SU-DHL-6 (cell line): ENCODE results near the gene NCDN.

Experiments
- CTCF ChIP-seq: fragments of 200-600 bp; sonication (generic); IDR thresholded peaks from one replicate; pipeline ENCODE4 v1.5.1; 2017; ENCODE audit warnings: antibody characterized with exemption, mild to moderate bottlenecking, low read length, moderate library complexity; ENCODE audit not compliant: insufficient read depth, poor library complexity, severe bottlenecking
- EZH2phosphoT487 ChIP-seq: fragments of 200-600 bp; sonication (generic), shearing (Covaris generic); conservative IDR thresholded peaks from 2 replicates; pipeline ENCODE4 v1.6.1; 2018; ENCODE audit warnings: mild to moderate bottlenecking, antibody characterized with exemption, low read length, moderate library complexity, mixed read lengths

GRCh38 chr1:35580949-35581388 lies 23.4 kb downstream of the NCDN start:
- TF ChIP-seq CTCF = no peak
- no peak for TF ChIP-seq EZH2phosphoT487
